Measurements from ENCODE around the gene INTS1.
"Not testable (repeated sequence)": the region's sequence is repeated elsewhere in the genome, so short reads cannot be mapped to it uniquely, and the experiment has no call there.

Gene INTS1

GRCh38 chr7:1526271-1526754 is 22.1 kb upstream of the INTS1 start:
- Histone ChIP-seq H3K9me3 (ENCODE audit: control insufficient read depth, insufficient read depth, low read length) (no peaks in the 10 kb centered on the region), H3K4me1 (ENCODE audit: insufficient read depth, low read length) (peaks cover 15% of the 10 kb centered on the region; the same call in 1 of the 2 replicates), H3K9ac (ENCODE audit: low read depth, low read length) (no peak overlapping the region), H3K36me3 (ENCODE audit: insufficient read depth, low read length) (no peaks in the 10 kb centered on the region)

GRCh38 chr7:1525409-1525808 is 21.2 kb upstream of the INTS1 start:
- H3K9ac ChIP-seq (ENCODE audit: low read depth, low read length) = no peak overlapping the region
- peaks cover 15% of the 10 kb centered on the region; the same call in 1 of the 2 replicates for H3K4me1 ChIP-seq (ENCODE audit: insufficient read depth, low read length)
- no peaks in the 10 kb centered on the region for H3K36me3 ChIP-seq (ENCODE audit: insufficient read depth, low read length)
- no peaks in the 10 kb centered on the region for H3K9me3 ChIP-seq (ENCODE audit: control insufficient read depth, insufficient read depth, low read length)

- Histone ChIP-seq H3K4me1 (ENCODE audit: insufficient read depth, low read length) (peaks cover 15% of the 10 kb centered on the region; the same call in 1 of the 2 replicates), H3K9me3 (ENCODE audit: control insufficient read depth, insufficient read depth, low read length) (no peaks in the 10 kb centered on the region), H3K36me3 (ENCODE audit: insufficient read depth, low read length) (no peaks in the 10 kb centered on the region), H3K9ac (ENCODE audit: low read depth, low read length) (no peak overlapping the region)
Observed at GRCh38 chr7:1523844-1524243, 19.7 kb upstream of the INTS1 start.

GRCh38 chr7:1523208-1523607 is 19.0 kb upstream of the INTS1 start:
- Histone ChIP-seq H3K4me1 (ENCODE audit: insufficient read depth, low read length) (peaks cover 15% of the 10 kb centered on the region; the same call in 1 of the 2 replicates), H3K9ac (ENCODE audit: low read depth, low read length) (no peak overlapping the region), H3K9me3 (ENCODE audit: control insufficient read depth, insufficient read depth, low read length) (no peaks in the 10 kb centered on the region; the same call in 1 of the 2 replicates), H3K36me3 (ENCODE audit: insufficient read depth, low read length) (no peaks in the 10 kb centered on the region)

GRCh38 chr7:1521456-1521855 is 17.3 kb upstream of the INTS1 start:
- Histone ChIP-seq H3K9ac (ENCODE audit: low read depth, low read length) (no peak overlapping the region), H3K36me3 (ENCODE audit: insufficient read depth, low read length) (no peaks in the 10 kb centered on the region), H3K4me1 (ENCODE audit: insufficient read depth, low read length) (peaks cover 9% of the 10 kb centered on the region; the same call in 1 of the 2 replicates), H3K9me3 (ENCODE audit: control insufficient read depth, insufficient read depth, low read length) (no peaks in the 10 kb centered on the region; the same call in 1 of the 2 replicates)

- Histone ChIP-seq H3K9ac (ENCODE audit: low read depth, low read length) (no peak overlapping the region), H3K9me3 (ENCODE audit: control insufficient read depth, insufficient read depth, low read length) (no peaks in the 10 kb centered on the region; the same call in 1 of the 2 replicates), H3K4me1 (ENCODE audit: insufficient read depth, low read length) (peaks cover 7% of the 10 kb centered on the region; the same call in 1 of the 2 replicates), H3K36me3 (ENCODE audit: insufficient read depth, low read length) (no peaks in the 10 kb centered on the region)
Observed at GRCh38 chr7:1520539-1521234, 16.5 kb upstream of the INTS1 start.

GRCh38 chr7:1519322-1519922 is 15.2 kb upstream of the INTS1 start:
- not testable (repeated sequence) for H3K4me1 ChIP-seq (ENCODE audit: insufficient read depth, low read length)

GRCh38 chr7:1516586-1517251 is 12.5 kb upstream of the INTS1 start:
- Histone ChIP-seq H3K9me3 (ENCODE audit: control insufficient read depth, insufficient read depth, low read length) (no peaks in the 10 kb centered on the region; the same call in 1 of the 2 replicates), H3K36me3 (ENCODE audit: insufficient read depth, low read length) (no peaks in the 10 kb centered on the region), H3K4me1 (ENCODE audit: insufficient read depth, low read length) (no peaks in the 10 kb centered on the region), H3K9ac (ENCODE audit: low read depth, low read length) (no peak overlapping the region)

More at GRCh38 chr7:1519322-1519922, 15.2 kb upstream of the INTS1 start:
- not testable (repeated sequence) for H3K9me3 ChIP-seq (ENCODE audit: control insufficient read depth, insufficient read depth, low read length); H3K9ac ChIP-seq (ENCODE audit: low read depth, low read length); H3K36me3 ChIP-seq (ENCODE audit: insufficient read depth, low read length)

- H3K4me1 ChIP-seq (ENCODE audit: insufficient read depth, low read length); H3K9me3 ChIP-seq (ENCODE audit: control insufficient read depth, insufficient read depth, low read length); H3K36me3 ChIP-seq (ENCODE audit: insufficient read depth, low read length); H3K9ac ChIP-seq (ENCODE audit: low read depth, low read length): not testable (repeated sequence)
Observed at GRCh38 chr7:1515509-1515967, 11.3 kb upstream of the INTS1 start.

GRCh38 chr7:1514995-1515401 is 10.8 kb upstream of the INTS1 start:
- H3K4me1 ChIP-seq (ENCODE audit: insufficient read depth, low read length) = no peaks in the 10 kb centered on the region
- no peaks in the 10 kb centered on the region; the same call in 1 of the 2 replicates for H3K9me3 ChIP-seq (ENCODE audit: control insufficient read depth, insufficient read depth, low read length)
- no peaks in the 10 kb centered on the region for H3K36me3 ChIP-seq (ENCODE audit: insufficient read depth, low read length)
- no peak overlapping the region for H3K9ac ChIP-seq (ENCODE audit: low read depth, low read length)

- H3K36me3 ChIP-seq (ENCODE audit: insufficient read depth, low read length) = no peaks in the 10 kb centered on the region
- no peaks in the 10 kb centered on the region for H3K4me1 ChIP-seq (ENCODE audit: insufficient read depth, low read length)
- no peak overlapping the region for H3K9ac ChIP-seq (ENCODE audit: low read depth, low read length)
Observed at GRCh38 chr7:1514407-1514806, 10.2 kb upstream of the INTS1 start.

GRCh38 chr7:1513657-1514095 is 9.5 kb upstream of the INTS1 start:
- no peak overlapping the region for H3K9ac ChIP-seq (ENCODE audit: low read depth, low read length)
- no peaks in the 10 kb centered on the region; the same call in 1 of the 2 replicates for H3K9me3 ChIP-seq (ENCODE audit: control insufficient read depth, insufficient read depth, low read length)
- H3K36me3 ChIP-seq (ENCODE audit: insufficient read depth, low read length) = no peaks in the 10 kb centered on the region
- no peaks in the 10 kb centered on the region for H3K4me1 ChIP-seq (ENCODE audit: insufficient read depth, low read length)

More at GRCh38 chr7:1514407-1514806, 10.2 kb upstream of the INTS1 start:
- no peaks in the 10 kb centered on the region; the same call in 1 of the 2 replicates for H3K9me3 ChIP-seq (ENCODE audit: control insufficient read depth, insufficient read depth, low read length)

GRCh38 chr7:1512781-1513656 is 8.8 kb upstream of the INTS1 start:
- Histone ChIP-seq H3K9ac (ENCODE audit: low read depth, low read length) (no peak overlapping the region), H3K36me3 (ENCODE audit: insufficient read depth, low read length) (no peaks in the 10 kb centered on the region), H3K4me1 (ENCODE audit: insufficient read depth, low read length) (no peaks in the 10 kb centered on the region), H3K9me3 (ENCODE audit: control insufficient read depth, insufficient read depth, low read length) (no peaks in the 10 kb centered on the region)
